H1 (cell line): Measurements from ENCODE around the gene SERPINA6. TPM values are rescaled to one million over a fixed set of nuclear protein-coding genes. Genes with fewer than 3 reads are reported as not detected.
"Not testable (repeated sequence)": the region's sequence is repeated elsewhere in the genome, so short reads cannot be mapped to it uniquely, and the experiment has no call there.

Experiments used
- CTCF ChIA-PET: fragments of 300-600 bp; sonication (Branson Sonifier 250); formaldehyde crosslinking; loops from one replicate; lab custom pipeline; 2021; ENCODE audit not compliant: partially characterized antibody; lab: Charles Lee
- POLR2A ChIA-PET: fragments of 300-600 bp; sonication (Branson Sonifier 250); formaldehyde crosslinking; loops from one replicate; lab custom pipeline; 2021; ENCODE audit warnings: inconsistent platforms; ENCODE audit not compliant: partially characterized antibody; lab: Charles Lee
- DNase-seq, 2 experiments: peaks; one replicate each; pipeline versions ENCODE4 v3.0.0 to v3.0.0-alpha.2; 2010 to 2022; ENCODE audit warnings: low spot score in 2 of 2, low read depth in 1 of 2, mixed read lengths in 1 of 2
- FAIRE-seq: peaks from 2 replicates; lab custom pipeline; 2011; peaks lifted over from hg19 to GRCh38; lab: Jason Lieb, UNC
- H2AFZ ChIP-seq: 2 replicates; pipeline ENCODE4 v1.8.1; 2012; ENCODE audit warnings: low read length, inconsistent platforms
- H2AK5ac ChIP-seq: 2 replicates; pipeline ENCODE4 v1.6.1; 2013; ENCODE audit warnings: low read depth, low read length
- H2BK120ac ChIP-seq: replicated peaks from 2 replicates; pipeline ENCODE3; 2013; ENCODE audit warnings: low read depth, low read length, inconsistent platforms
- H2BK12ac ChIP-seq: 2 replicates; pipeline ENCODE4 v1.6.1; 2013; ENCODE audit warnings: low read depth, low read length
- H2BK15ac ChIP-seq: 2 replicates; pipeline ENCODE4 v1.6.1; 2013; ENCODE audit warnings: low read length
- H2BK20ac ChIP-seq: 2 replicates; pipeline ENCODE4 v1.6.1; 2013; ENCODE audit warnings: low read length
- H2BK5ac ChIP-seq: 2 replicates; pipeline ENCODE4 v1.6.1; 2013; ENCODE audit warnings: low read depth, low read length
- H3K14ac ChIP-seq: 2 replicates; pipeline ENCODE4 v1.6.1; 2013; ENCODE audit warnings: inconsistent platforms; ENCODE audit not compliant: insufficient read length
- H3K18ac ChIP-seq: 2 replicates; pipeline ENCODE4 v1.6.1; 2013; ENCODE audit warnings: low read length; ENCODE audit errors: extremely low read depth
- H3K23ac ChIP-seq: 2 replicates; pipeline ENCODE4 v1.6.1; 2013; ENCODE audit warnings: inconsistent platforms; ENCODE audit not compliant: insufficient read length
- H3K23me2 ChIP-seq: 2 replicates; pipeline ENCODE4 v1.6.1; 2013; ENCODE audit warnings: low read depth, low read length
- H3K27ac ChIP-seq: 2 replicates; pipeline ENCODE4 v1.6.1; 2011; ENCODE audit warnings: low read depth, low read length, inconsistent platforms
- H3K27me3 ChIP-seq, 4 experiments: replicated peaks in 1 of 4; 1 replicate in 1 of 4; 2 replicates in 3 of 4; pipeline versions ENCODE4 v1.6.1 to v1.8.1; 2011 to 2013; ENCODE audit warnings: low read length in 3 of 4, mild to moderate bottlenecking in 3 of 4, inconsistent platforms in 2 of 4, mixed read lengths in 2 of 4, moderate library complexity in 1 of 4; ENCODE audit not compliant: control insufficient read depth in 3 of 4, insufficient read depth in 3 of 4; ENCODE audit errors: extremely low read depth in 1 of 4
- H3K36me3 ChIP-seq, 4 experiments: 2 replicates each; pipeline versions ENCODE4 v1.6.1 to v1.8.1; 2011 to 2013; ENCODE audit warnings: mild to moderate bottlenecking in 4 of 4, low read length in 3 of 4, moderate library complexity in 2 of 4, control low read depth in 1 of 4, inconsistent platforms in 1 of 4; ENCODE audit not compliant: insufficient read depth in 4 of 4, control insufficient read depth in 2 of 4
- H3K4ac ChIP-seq: replicated peaks from 2 replicates; pipeline ENCODE3; 2013; ENCODE audit warnings: low read length, low read depth, mixed read lengths, inconsistent platforms; ENCODE audit not compliant: insufficient read length
- H3K4me1 ChIP-seq, 4 experiments: replicated peaks in 1 of 4; 1 replicate in 1 of 4; 2 replicates in 3 of 4; pipeline versions ENCODE4 v1.6.1 to v1.8.1; 2011 to 2013; ENCODE audit warnings: low read length in 3 of 4, inconsistent platforms in 2 of 4, mixed read lengths in 1 of 4; ENCODE audit not compliant: insufficient read depth in 4 of 4, control insufficient read depth in 3 of 4
- H3K4me2 ChIP-seq, 2 experiments: 2 replicates each; pipeline versions ENCODE4 v1.6.1 to v1.8.1; 2011 to 2013; ENCODE audit warnings: low read depth in 2 of 2, low read length in 2 of 2, control low read depth in 1 of 2, inconsistent platforms in 1 of 2, mild to moderate bottlenecking in 1 of 2; ENCODE audit not compliant: insufficient read depth in 1 of 2
- H3K4me3 ChIP-seq, 4 experiments: fragments of 200-600, 300-600 bp in 1 of 4; sonication (generic), shearing (Covaris generic), sonication (Bioruptor Twin) in 1 of 4; 2 replicates each; pipeline versions ENCODE4 v1.5.1 to v1.8.1; 2011 to 2016; ENCODE audit warnings: low read length in 4 of 4, low read depth in 3 of 4, control low read depth in 2 of 4, inconsistent platforms in 2 of 4, mild to moderate bottlenecking in 2 of 4, mixed read lengths in 1 of 4, moderate library complexity in 1 of 4; ENCODE audit not compliant: insufficient read depth in 2 of 4; ENCODE audit errors: extremely low read depth in 1 of 4
- H3K56ac ChIP-seq: replicated peaks from 2 replicates; pipeline ENCODE3; 2013; ENCODE audit warnings: low read depth, mild to moderate bottlenecking, mixed read lengths, low read length, inconsistent platforms; ENCODE audit not compliant: insufficient read length
- H3K79me1 ChIP-seq: 2 replicates; pipeline ENCODE4 v1.6.1; 2013; ENCODE audit warnings: low read depth, low read length, control low read depth
- H3K79me2 ChIP-seq, 2 experiments: 2 replicates each; pipeline versions ENCODE4 v1.6.1 to v1.8.1; 2012 to 2013; ENCODE audit warnings: low read length in 2 of 2, mild to moderate bottlenecking in 2 of 2, inconsistent platforms in 1 of 2; ENCODE audit not compliant: insufficient read depth in 2 of 2, control insufficient read depth in 1 of 2
- H3K9ac ChIP-seq, 4 experiments: replicated peaks in 1 of 4; 1 replicate in 1 of 4; 2 replicates in 3 of 4; pipeline versions ENCODE4 v1.6.1 to v1.8.1; 2011 to 2013; ENCODE audit warnings: low read depth in 3 of 4, low read length in 3 of 4, control low read depth in 2 of 4, mild to moderate bottlenecking in 2 of 4, moderate library complexity in 2 of 4, inconsistent platforms in 1 of 4; ENCODE audit errors: extremely low read depth in 1 of 4
- H3K9me3 ChIP-seq, 2 experiments: 2 replicates each; pipeline versions ENCODE4 v1.6.1 to v1.8.1; 2012 to 2013; ENCODE audit warnings: mild to moderate bottlenecking in 2 of 2, moderate library complexity in 2 of 2, control low read depth in 1 of 2, inconsistent platforms in 1 of 2, low read depth in 1 of 2, low read length in 1 of 2, mixed read lengths in 1 of 2; ENCODE audit not compliant: insufficient read depth in 2 of 2
- H4K20me1 ChIP-seq, 2 experiments: replicated peaks in 1 of 2; 2 replicates each; pipeline versions ENCODE3 to v1.8.1; 2011 to 2013; ENCODE audit warnings: inconsistent platforms in 2 of 2, low read length in 2 of 2, mild to moderate bottlenecking in 1 of 2; ENCODE audit not compliant: insufficient read depth in 2 of 2, control insufficient read depth in 1 of 2
- H4K5ac ChIP-seq: 2 replicates; pipeline ENCODE4 v1.6.1; 2013; ENCODE audit warnings: low read length, low read depth, mixed read lengths, inconsistent platforms; ENCODE audit not compliant: insufficient read length
- H4K8ac ChIP-seq: 2 replicates; pipeline ENCODE4 v1.8.0; 2013; ENCODE audit warnings: mild to moderate bottlenecking, moderate library complexity, low read length, inconsistent platforms; ENCODE audit not compliant: insufficient read depth; ENCODE audit errors: extremely low read depth
- H4K91ac ChIP-seq: replicated peaks from 2 replicates; pipeline ENCODE3; 2013; ENCODE audit warnings: low read length, mixed read lengths, inconsistent platforms; ENCODE audit not compliant: insufficient read length
- WGBS, 2 experiments: shearing (Covaris generic) in 1 of 2; methylation state at CpG; one replicate each; pipeline versions ENCODE4 v1.1.6 to v1.1.7; 2013 to 2015; ENCODE audit warnings: low lambda C conversion rate in 2 of 2, mixed read lengths in 2 of 2, inconsistent platforms in 1 of 2, low coverage in 1 of 2, missing lambda C conversion rate in 1 of 2; ENCODE audit not compliant: insufficient replicate concordance in 2 of 2, insufficient coverage in 1 of 2, insufficient read length in 1 of 2; ENCODE audit errors: extremely low coverage in 1 of 2, missing lambda C conversion rate in 1 of 2; 5-methylcytosine and 5-hydroxymethylcytosine counted together
- polyA plus RNA-seq, 7 experiments: library from polyadenylated mRNA; depleted of rRNA in 3 of 7; stranded (reverse) in 5 of 7; unstranded in 2 of 7; fragments of >200 nt in 5 of 7; fragments of 200-250 nt in 2 of 7; gene quantifications; 1 replicate in 5 of 7; 2 replicates in 1 of 7; 4 replicates in 1 of 7; pipeline versions ENCODE4 v1.2.1 to v1.2.3, GENCODE V29; 2011 to 2013; ENCODE audit warnings: missing spikeins in 2 of 7, mixed read lengths in 2 of 7
- total RNA-seq: library from RNA; stranded (reverse); fragmentation: NEBNext Ultra II Directional; extraction: Animal tissue kit (Norgen Biotek cat#: 25700); gene quantifications from 2 replicates; pipeline ENCODE4 v1.2.1, GENCODE V29; 2021

The SERPINA6 gene
- total and polyA plus RNA-seq, 2 of the 8 experiments (the other 6 are each of a cell fraction or from before 2014, with no cell fraction given) = not detected

DNA sequence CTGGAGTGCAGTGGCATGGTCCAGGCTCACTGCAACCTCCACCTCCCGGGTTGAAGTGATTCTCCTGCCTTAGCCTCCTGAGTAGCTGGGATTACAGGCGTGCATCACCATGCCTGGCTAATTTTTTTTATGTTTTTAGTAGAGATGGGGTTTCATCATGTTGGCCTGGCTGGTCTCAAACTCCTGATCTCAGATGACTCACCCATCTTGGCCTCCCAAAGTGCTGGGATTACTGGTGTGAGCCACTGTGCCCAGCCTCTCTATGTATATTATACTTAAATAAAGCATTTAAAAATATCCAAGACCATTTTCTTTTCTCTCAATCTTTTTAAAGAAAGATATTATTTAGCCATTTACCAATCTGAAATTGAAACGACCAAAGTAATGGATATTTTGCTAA lies 58.9 kb downstream of the SERPINA6 start:
- H3K36me3 ChIP-seq = peaks cover 0 to 11% (median 4%) of the 10 kb centered on the region in 4 experiments; a peak in 4 of 8 replicates
- H3K18ac ChIP-seq, H3K23ac ChIP-seq, H2AK5ac ChIP-seq, H3K4me2 ChIP-seq, H4K8ac ChIP-seq, FAIRE-seq, H4K5ac ChIP-seq, H3K4ac ChIP-seq, H3K56ac ChIP-seq, H3K23me2 ChIP-seq, H2BK5ac ChIP-seq, DNase-seq, H3K4me3 ChIP-seq, H2AFZ ChIP-seq, H4K91ac ChIP-seq, H3K4me1 ChIP-seq, H3K14ac ChIP-seq, H4K20me1 ChIP-seq, H2BK12ac ChIP-seq, H3K9ac ChIP-seq, H3K27me3 ChIP-seq, POLR2A ChIA-PET, H3K79me1 ChIP-seq, H3K27ac ChIP-seq, H2BK20ac ChIP-seq, H2BK15ac ChIP-seq, H3K9me3 ChIP-seq, H3K79me2 ChIP-seq, H2BK120ac ChIP-seq: not testable (repeated sequence)
- CTCF ChIA-PET = interaction anchor here (1.3 kb wide), 1 partner anchor 127 kb away, joined by 3 read pairs; no protein-coding TSS in a partner anchor
- 76% methylated on average over 3 of the region's 3 CpGs; no CpG with 5 or more reads in 1 of the 2 experiments for WGBS, 2 experiments

Other genes starting within 250 kb of the SERPINA6 start
- gene DDX24, start 242.1 kb downstream of the SERPINA6 start, total RNA-seq = 186 and 201 TPM in 2 replicates
- gene DDX24, start 242.1 kb downstream of the SERPINA6 start, polyA plus RNA-seq (2011; rRNA removed) = 73.8 and 89.0 TPM in 2 replicates
- 19.9 and 21.2 TPM in 2 replicates for gene IFI27L1, start 242.0 kb downstream of the SERPINA6 start, total RNA-seq
- 30.5 and 36.8 TPM in 2 replicates for gene IFI27L1, start 242.0 kb downstream of the SERPINA6 start, polyA plus RNA-seq (2011; rRNA removed)
- gene IFI27, start 212.6 kb downstream of the SERPINA6 start, total RNA-seq = 0.76 and 1.0 TPM in 2 replicates
- gene IFI27, start 212.6 kb downstream of the SERPINA6 start, polyA plus RNA-seq (2011; rRNA removed) = 1.9 and 2.2 TPM in 2 replicates
- 14.0 and 19.8 TPM in 2 replicates for gene IFI27L2, start 193.7 kb downstream of the SERPINA6 start, total RNA-seq
- gene IFI27L2, start 193.7 kb downstream of the SERPINA6 start, polyA plus RNA-seq (2011; rRNA removed) = 69.6 and 74.7 TPM in 2 replicates
- 9.4 and 9.6 TPM in 2 replicates for gene PPP4R4, start 149.0 kb downstream of the SERPINA6 start, total RNA-seq
- 2.5 and 3.3 TPM in 2 replicates for gene PPP4R4, start 149.0 kb downstream of the SERPINA6 start, polyA plus RNA-seq (2011; rRNA removed)
- not detected in 2 replicates for gene SERPINA10, start 30.1 kb downstream of the SERPINA6 start, total RNA-seq
- not detected in 2 replicates for gene SERPINA10, start 30.1 kb downstream of the SERPINA6 start, polyA plus RNA-seq (2011; rRNA removed)
- not detected in 2 replicates for gene SERPINA2, start 43.4 kb upstream of the SERPINA6 start, total RNA-seq
- gene SERPINA2, start 43.4 kb upstream of the SERPINA6 start, polyA plus RNA-seq (2011; rRNA removed) = not detected in 2 replicates
- not detected in 2 replicates for gene SERPINA1, start 65.3 kb upstream of the SERPINA6 start, total RNA-seq
- gene SERPINA1, start 65.3 kb upstream of the SERPINA6 start, polyA plus RNA-seq (2011; rRNA removed) = 0.06 and 0.08 TPM in 2 replicates
- gene SERPINA11, start 129.5 kb upstream of the SERPINA6 start, total RNA-seq = 0.39 and 0.65 TPM in 2 replicates
- 0.24 and 0.36 TPM in 2 replicates for gene SERPINA11, start 129.5 kb upstream of the SERPINA6 start, polyA plus RNA-seq (2011; rRNA removed)
- not detected in 2 replicates for gene SERPINA9, start 152.9 kb upstream of the SERPINA6 start, total RNA-seq
- gene SERPINA9, start 152.9 kb upstream of the SERPINA6 start, polyA plus RNA-seq (2011; rRNA removed) = not detected in 2 replicates
- not detected in 2 replicates for gene SERPINA12, start 186.1 kb upstream of the SERPINA6 start, total RNA-seq
- gene SERPINA12, start 186.1 kb upstream of the SERPINA6 start, polyA plus RNA-seq (2011; rRNA removed) = not detected in 2 replicates
- gene SERPINA4, start 238.1 kb upstream of the SERPINA6 start, total RNA-seq = not detected in 2 replicates
- not detected in 2 replicates for gene SERPINA4, start 238.1 kb upstream of the SERPINA6 start, polyA plus RNA-seq (2011; rRNA removed)